Retinal pigment epithelial cell (primary cell): ENCODE results near the gene UBASH3B.
"Not testable (repeated sequence)": the region's sequence is repeated elsewhere in the genome, so short reads cannot be mapped to it uniquely, and the experiment has no call there.

ENCODE experiments used
- DNase-seq: peaks from one replicate; pipeline ENCODE4 v3.0.0-alpha.2; 2010; ENCODE audit warnings: low read depth
- H3K4me3 ChIP-seq: 2 replicates; pipeline ENCODE4 v1.5.1; 2011; ENCODE audit warnings: mild to moderate bottlenecking, low read length, control low read depth, moderate library complexity
- TF ChIP-seq, protein P1 (sequence below): conservative IDR thresholded peaks from 2 replicates; pipeline ENCODE4 v1.5.1; 2011; ENCODE audit warnings: low read depth, low read length, control low read depth, inconsistent platforms

UBASH3B gene

DNA sequence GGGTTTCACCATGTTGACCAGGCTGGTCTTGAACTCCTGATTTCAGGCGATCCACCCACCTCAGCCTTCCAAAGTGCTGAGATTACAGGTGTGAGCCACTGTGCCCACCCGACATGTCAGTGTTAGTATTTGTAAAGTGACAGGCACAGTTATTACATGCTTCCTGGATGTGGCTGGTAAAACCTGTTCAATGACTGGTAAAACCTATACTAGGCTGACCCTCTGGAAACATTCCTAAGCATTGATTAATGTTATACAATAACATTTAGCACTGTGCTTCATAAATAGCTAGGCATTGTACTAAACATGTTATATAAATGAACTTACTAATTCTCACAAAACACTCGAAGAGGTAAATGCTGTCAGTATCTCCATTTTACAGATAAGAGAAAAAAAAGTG lies 206.1 kb downstream of the UBASH3B start:
- TF ChIP-seq, protein P1, sequence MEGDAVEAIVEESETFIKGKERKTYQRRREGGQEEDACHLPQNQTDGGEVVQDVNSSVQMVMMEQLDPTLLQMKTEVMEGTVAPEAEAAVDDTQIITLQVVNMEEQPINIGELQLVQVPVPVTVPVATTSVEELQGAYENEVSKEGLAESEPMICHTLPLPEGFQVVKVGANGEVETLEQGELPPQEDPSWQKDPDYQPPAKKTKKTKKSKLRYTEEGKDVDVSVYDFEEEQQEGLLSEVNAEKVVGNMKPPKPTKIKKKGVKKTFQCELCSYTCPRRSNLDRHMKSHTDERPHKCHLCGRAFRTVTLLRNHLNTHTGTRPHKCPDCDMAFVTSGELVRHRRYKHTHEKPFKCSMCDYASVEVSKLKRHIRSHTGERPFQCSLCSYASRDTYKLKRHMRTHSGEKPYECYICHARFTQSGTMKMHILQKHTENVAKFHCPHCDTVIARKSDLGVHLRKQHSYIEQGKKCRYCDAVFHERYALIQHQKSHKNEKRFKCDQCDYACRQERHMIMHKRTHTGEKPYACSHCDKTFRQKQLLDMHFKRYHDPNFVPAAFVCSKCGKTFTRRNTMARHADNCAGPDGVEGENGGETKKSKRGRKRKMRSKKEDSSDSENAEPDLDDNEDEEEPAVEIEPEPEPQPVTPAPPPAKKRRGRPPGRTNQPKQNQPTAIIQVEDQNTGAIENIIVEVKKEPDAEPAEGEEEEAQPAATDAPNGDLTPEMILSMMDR, result no peak
- no peak for DNase-seq
- H3K4me3 ChIP-seq, result no peak overlapping the region

DNA sequence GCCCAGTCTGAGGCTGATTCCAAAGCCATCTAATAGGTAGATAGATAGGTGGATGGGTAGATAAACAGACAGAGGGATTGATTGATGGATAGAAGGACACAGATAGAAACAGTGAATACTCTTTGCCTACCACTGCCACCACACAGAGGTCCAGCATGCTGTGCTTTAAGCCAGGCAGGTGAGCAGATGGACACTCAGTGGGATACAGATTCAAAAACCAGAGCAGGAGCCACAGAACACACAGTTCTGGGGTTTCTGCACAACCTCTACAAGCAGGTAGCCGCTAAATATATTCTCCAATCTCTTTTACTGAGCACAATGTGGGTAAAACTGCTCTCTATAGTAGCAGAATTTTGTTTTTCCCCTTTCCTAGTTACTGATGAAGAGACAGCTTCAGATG lies 206.6 kb downstream of the UBASH3B start:
- DNase-seq, result no peak
- H3K4me3 ChIP-seq, result no peak overlapping the region
- TF ChIP-seq, protein P1, result no peak

DNA sequence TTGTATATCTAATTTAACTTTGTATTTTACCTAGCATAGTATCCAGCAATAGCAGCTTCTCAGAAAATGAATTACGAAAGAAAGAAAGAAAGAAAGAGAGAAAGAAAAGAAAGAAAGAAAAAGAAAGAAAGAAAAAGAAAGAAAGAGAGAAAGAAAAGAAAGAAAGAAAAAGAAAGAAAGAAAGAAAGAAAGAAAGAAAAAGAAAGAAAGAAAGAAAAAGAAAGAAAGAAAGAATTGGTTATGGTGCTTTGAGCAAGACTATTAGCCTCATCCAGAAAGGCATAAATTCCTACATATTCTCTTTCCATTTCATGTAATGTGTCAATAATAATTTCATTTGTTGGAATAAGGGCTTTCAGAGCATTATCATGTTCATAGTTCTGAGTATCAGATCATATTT lies 207.6 kb downstream of the UBASH3B start:
- H3K4me3 ChIP-seq, DNase-seq: not testable (repeated sequence)

DNA sequence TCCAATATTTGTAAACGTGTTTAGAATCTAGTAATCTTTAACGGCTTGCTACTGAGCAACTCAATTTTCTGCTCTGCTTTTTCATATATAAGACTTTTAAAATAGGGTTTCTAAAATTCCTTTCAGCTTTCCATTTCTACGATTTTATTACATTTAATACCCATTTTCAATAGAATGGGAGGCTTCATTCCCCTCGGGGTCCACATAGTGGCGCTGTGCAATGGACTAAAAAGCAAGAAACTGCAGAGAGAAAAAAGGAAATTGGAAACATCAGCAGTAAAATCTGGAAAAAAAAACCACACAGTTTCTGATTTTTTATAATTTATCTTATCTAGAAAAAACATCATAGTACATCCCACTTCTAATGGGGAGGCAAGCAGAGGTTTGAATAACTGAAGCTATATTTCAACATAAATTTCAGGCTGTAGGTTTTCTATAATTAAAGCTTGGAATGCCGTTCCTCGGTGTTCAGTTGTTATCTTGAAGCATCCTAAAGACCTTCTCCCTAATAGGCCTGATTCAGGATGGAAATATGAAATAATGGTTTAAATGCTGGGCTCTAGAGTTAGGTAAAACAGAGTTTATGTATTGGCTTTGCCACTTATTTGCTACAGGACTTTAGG lies 208.3 kb downstream of the UBASH3B start:
- TF ChIP-seq, protein P1, result peak; percentile 92
- DNase-seq, result no peak

More for the DNA sequence above, 208.3 kb downstream of the UBASH3B start:
- H3K4me3 ChIP-seq, result no peak overlapping the region
